ENCODE measurements around the gene CEP350.

The CEP350 gene, protein sequence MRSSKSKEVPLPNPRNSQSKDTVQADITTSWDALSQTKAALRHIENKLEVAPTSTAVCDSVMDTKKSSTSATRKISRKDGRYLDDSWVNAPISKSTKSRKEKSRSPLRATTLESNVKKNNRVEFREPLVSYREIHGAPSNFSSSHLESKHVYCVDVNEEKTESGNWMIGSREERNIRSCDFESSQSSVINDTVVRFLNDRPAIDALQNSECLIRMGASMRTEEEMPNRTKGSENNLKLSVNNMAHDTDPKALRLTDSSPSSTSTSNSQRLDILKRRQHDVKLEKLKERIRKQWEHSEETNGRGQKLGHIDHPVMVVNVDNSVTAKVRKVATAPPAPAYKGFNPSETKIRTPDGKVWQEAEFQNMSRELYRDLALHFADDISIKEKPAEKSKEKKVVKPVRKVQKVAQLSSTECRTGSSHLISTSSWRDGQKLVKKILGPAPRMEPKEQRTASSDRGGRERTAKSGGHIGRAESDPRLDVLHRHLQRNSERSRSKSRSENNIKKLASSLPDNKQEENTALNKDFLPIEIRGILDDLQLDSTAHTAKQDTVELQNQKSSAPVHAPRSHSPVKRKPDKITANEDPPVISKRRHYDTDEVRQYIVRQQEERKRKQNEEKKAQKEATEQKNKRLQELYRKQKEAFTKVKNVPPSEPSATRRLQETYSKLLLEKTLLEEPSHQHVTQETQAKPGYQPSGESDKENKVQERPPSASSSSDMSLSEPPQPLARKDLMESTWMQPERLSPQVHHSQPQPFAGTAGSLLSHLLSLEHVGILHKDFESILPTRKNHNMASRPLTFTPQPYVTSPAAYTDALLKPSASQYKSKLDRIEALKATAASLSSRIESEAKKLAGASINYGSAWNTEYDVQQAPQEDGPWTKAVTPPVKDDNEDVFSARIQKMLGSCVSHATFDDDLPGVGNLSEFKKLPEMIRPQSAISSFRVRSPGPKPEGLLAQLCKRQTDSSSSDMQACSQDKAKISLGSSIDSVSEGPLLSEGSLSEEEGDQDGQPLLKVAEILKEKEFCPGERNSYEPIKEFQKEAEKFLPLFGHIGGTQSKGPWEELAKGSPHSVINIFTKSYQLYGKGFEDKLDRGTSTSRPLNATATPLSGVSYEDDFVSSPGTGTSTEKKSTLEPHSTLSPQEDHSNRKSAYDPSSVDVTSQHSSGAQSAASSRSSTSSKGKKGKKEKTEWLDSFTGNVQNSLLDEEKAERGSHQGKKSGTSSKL (N-terminal part only)

DNA sequence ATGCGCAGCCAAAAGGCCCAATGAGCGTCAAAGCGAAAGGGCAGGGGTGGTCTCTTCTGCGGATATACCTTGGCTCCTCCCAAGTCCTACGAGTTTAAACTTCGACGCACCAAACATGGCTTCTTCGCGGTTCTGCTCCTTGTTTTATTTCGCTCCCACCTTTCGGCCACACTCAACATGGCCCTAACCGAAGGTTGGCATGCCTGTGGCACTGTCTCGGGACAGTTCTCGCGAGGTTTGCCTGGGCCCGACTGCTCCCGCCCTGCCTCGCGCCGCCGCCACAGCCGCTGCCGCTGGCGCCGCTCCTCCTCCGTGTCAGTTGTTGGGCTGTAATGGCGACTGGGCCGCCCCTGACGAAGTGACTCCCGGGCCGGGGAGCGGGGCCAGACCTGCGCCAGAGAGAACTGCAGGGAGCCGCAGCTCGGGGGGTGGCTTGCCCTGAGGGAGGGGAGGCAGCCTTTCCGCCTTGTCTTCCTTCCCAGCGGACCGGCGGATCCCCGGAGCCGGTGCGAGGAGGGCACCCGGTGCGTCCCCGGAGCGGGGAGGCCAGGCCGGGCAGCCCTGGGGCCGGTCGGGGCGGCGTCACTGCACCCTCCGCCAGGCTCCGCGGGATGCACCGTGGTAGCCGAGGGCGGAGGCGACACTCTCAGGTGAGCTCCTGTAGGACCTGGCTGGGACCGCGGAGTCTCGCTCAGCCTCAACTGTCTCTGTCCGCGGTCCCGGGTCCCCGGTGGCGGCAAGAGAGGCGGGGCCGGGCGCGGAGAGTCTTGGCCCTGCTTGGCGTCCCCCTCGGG is at the start of gene CEP350:
Gene CEP350 (plus strand): TSS at position 318 of the 794 bp plus-strand sequence. CDS start 31,372 bp downstream, outside the sequence.
- peak; percentile 97 for DNase-seq (ENCODE audit: low spot score)

DNA sequence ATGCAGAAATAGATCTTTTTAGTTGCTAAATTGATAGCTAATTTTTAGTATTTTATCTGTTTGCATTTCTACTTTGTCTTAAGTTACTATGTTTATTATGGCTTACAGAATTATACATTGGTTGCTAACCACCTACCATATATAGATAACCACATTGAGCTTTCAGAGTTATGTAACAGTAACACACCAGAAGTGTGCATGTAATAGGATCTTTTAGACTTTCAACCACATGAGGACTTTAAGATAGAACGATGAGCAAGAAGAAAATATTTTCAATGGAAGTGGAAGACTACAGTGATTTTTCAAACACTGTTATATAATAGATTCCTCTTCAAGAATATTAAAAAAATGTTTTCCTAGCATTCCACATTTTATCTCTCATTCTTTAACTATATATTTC is 43.7 kb upstream of the CEP350 start:
- no peak for DNase-seq (ENCODE audit: low spot score)

DNA sequence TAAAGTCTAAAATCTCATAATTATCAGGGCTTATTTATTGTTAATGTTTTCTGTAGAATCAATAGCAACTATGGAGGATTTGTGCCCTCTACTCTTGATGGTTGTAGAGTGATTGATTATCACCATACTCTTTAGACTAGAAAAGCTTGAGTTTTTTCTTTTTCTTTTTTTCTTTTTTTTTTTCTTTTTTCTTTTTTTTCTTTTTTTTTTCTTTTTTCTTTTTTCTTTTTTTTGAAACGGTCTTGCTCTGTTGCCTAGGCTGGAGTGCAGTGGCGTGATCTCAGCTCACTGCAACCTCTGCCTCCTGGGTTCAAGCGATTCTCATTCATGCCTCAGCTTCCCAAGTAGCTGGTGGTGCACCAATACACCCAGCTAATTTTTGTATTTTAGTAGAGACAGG is 42.8 kb upstream of the CEP350 start:
- no peak for DNase-seq (ENCODE audit: low spot score)

DNA sequence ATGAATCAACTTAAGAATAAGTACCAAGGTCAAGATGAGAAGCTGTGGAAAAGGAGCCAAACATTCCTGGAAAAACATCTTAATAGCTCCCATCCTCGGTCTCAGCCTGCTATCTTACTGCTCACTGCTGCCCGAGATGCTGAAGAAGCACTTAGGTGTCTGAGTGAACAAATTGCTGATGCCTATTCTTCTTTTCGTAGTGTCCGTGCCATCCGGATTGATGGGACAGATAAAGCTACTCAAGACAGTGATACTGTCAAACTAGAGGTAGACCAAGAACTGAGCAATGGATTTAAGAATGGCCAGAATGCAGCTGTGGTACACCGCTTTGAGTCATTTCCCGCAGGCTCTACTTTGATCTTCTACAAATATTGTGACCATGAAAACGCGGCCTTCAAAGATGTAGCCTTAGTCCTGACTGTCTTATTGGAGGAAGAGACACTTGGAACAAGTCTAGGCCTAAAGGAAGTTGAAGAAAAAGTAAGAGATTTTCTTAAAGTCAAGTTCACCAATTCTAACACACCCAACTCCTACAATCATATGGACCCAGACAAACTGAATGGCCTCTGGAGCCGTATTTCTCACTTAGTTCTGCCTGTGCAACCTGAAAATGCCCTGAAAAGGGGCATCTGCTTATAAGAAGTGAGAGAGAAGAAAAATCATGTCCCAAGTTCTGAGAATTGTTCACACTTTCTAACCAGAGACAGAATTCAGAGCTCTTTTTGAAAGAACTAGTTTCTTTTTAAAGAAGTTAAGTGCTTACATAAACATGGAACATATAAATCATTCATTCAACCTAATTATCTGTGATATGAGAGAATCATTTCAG is 36.8 kb upstream of the CEP350 start:
- no peak for DNase-seq (ENCODE audit: low spot score)

DNA sequence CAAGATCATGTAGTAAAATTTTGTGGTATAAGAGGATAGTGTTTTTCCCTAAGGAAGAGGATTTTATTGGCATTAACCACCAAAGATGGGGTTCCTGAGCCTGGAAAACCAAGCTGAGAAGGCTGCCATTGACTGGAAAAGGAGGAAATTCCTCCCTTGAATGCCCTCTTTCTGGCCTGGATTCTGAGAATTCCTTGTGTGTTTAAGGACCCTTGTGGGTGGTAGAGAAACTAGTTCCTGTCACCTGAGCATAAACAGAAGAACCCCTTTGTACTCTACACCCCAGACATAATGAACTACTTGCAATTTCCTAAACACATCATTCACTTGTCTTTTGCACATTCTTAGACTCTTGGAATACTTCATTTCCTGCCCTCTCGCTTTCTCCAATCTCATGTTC is 33.1 kb upstream of the CEP350 start:
- no peak for DNase-seq (ENCODE audit: low spot score)

DNA sequence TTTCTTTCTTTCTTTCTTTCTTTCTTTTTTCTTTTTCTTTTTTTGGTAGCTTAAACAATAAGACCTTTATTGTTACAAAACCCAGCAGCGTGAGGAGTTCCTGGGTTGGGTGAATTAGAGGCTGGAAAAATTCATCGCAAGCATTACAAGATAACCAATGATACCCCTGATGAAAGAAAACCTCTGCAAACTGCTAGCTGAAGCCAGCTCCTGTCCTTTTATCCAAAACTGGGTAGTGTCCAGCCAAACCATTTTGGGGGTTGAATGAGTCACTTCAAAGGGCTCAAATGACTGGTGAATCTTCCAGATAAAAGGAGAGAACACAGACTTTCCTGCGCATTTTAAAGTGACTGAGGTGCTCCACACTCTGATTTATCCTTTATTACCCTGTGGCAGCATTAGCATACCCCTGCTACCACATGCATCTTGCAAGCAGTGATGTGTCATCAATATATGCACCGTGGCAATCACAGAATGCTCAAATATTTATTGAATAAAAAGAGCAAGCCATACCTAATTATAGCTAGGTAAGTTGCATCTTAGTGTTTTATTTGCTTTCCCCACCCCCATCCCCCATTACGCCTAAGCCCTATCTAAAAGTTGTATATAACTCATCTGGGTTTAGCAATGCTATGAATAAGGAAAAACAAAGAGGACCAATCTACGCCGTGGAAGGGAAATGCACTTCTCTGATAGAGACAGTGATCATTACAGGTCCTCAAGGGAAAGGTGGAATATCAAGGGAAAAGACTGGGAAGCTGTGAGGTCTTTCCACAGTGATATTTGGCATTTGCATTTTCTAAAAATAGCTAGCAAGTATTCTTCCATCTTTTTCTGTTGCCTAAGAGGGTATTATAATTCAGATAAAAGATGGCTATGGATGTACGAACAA is 32.4 kb upstream of the CEP350 start:
- DNase-seq (ENCODE audit: low spot score) = no peak

DNA sequence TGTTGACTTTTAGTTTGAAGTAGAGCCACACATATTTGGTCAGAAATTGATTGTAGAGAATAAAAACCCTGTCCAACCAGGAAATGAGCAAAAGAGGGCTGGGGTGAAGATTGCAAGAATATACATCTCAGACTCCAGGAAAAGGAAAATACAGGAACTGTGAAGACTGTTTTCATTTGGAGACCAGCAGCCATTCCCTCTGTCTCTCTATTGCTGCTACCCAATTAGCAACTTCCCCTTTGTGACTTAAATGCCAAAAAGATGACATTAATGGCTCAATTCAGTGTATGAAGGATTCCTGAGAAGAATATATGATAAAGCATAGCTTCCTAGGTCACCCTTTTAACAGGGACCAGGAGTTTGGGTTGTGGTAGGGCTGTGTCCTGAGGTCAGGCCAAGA is 31.6 kb upstream of the CEP350 start:
- DNase-seq (ENCODE audit: low spot score) = no peak

DNA sequence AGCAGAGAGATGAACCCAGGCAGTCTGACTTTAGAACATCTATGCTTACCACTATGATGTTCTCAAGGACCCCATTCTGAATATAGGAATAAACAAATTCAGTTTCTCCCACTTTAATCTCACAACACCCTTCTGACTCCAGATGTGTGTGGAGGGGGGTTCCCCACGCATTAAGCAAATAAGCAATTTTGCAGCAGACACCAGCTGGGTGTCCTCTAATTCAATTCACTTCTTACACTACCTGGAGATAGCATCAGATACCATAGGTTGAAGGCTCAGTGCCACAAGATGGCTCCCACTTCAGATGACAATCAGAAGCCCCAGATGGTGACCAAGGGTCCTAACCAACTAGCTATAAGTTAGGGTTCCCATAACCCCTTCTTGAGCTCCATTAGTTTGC is 30.3 kb upstream of the CEP350 start:
- DNase-seq (ENCODE audit: low spot score) = no peak

DNA sequence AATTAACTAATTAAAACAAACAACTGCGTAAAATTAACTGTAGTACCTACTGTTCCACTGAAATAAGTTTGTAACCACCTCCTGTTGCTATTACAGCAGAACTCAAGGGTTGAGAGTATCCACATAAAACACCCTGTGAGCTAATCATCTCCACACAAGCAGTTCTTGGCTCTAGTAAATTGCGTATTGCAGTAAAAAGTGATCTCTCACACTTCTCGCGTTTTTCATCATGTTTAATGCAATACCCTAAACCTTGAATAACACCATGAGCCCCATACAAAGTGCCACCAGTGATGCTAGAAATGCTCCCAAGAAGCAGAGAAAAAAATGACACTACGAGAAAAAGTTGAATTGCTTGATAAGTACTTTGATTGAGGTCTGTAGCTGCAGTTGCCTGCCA is 29.3 kb upstream of the CEP350 start:
- no peak for DNase-seq (ENCODE audit: low spot score)

DNA sequence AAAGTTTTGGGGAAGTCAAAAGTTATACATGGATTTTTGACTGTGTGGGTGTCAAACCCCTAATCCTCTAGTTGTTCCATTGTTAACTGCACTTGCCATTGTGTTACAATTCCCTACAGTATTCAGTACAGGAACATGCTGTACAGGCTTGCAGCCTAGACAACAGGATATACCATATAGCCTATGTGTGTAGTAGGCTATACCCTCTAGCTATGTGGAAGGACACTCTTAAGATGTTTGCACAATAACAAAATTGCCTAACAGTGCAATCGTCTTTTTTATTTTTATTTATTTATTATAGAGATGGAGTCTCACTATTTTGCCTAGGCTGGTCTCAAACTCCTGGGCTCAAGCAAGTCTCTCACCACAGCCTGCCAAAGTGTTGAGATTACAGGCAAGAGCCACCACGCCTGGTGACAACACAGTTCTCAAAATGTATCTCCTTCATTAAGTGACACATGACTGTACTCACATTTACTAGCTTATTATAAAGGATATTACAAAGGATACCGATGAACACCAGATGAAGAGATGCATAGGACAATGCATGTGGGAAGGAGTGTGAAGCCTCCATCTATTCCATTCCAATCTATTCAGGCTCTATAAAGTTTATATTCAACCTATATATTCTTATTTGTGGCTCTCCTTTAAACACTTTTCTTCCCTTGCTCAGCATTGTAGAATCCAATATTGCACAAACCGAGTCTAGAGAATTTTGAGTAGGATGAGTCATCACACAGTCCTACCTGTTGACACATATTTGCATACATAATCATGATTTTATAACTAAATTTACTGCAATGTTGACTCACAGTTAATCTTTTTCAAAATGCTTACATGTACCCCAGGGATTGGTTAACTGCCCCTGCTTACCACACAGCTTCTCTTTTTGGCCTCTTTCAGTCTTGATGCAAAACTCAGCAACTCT is 28.4 kb upstream of the CEP350 start:
- no peak for DNase-seq (ENCODE audit: low spot score)

DNA sequence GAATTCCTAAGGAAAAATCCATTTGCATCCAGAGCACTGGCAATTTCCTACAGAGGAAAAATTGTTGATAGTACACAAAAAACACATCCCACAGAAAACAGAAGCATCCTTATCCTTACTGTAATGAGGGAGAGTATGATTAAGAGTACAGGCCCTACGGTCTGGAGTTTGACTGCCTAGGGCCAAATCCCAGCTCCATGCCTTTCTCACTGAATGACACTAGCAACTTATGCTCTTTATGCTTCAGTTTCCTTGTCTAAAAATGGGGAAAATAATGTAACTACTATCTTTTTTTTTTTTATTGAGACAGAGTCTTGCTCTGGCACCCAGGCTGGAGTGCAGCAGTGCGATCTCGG is 27.8 kb upstream of the CEP350 start:
- no peak for DNase-seq (ENCODE audit: low spot score)

DNA sequence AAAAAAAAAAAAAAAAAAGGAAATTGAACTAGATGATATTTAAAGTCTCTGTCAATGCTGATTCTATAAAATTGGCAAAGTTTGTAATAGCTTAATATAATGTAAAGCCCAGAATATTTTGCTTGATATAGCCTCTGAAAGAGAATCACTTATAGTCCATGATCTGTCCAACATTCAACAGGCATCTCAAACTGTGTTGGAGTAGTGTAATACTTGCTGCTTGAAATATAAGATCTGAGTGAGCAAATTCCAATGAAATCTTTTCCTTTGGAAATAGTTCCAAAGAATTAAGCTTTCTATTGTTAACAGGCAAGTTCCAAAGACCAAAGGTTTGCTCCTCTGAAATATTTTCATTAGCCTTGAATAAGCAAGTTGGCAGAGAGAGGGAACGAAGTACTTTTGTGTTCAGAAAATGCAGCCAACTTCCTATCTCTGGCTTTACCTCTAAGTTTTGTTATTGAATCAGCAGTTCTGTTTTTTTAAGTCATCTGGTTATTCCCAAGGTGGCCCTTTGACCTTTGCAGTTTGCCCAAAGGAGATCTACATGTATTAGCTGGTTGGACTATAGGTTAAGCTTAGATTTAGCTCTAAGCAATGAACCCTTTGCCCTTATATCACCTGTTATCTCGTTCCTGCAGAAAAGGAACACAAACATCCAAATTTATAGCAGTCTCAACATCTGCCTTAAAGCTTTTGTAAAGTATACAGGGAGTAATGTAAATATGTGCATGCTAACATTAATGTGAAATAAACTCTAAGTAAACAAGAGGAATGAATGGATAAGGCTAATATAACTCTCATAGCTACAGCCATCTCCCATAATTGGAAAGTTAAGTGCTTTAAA is 24.4 kb upstream of the CEP350 start:
- no peak for DNase-seq (ENCODE audit: low spot score)

DNA sequence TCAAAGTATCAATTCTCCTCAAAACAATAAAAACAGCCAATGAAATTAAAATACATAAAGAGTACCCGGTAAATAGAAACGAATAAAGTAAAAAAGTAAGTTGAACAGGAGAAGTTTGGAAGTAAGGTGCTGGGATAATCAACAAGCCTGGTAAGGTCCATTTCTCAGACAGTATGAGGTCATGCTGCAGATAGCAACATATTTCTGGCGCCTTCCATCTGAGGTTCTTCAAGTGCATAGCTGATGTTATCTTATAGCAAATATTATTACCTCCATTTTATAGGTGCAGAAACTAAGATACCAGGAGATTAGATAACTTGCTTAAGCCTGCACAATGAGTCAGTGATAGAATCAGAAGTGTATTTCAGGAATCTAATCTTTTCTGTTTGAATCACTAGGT is 23.7 kb upstream of the CEP350 start:
- no peak for DNase-seq (ENCODE audit: low spot score)

DNA sequence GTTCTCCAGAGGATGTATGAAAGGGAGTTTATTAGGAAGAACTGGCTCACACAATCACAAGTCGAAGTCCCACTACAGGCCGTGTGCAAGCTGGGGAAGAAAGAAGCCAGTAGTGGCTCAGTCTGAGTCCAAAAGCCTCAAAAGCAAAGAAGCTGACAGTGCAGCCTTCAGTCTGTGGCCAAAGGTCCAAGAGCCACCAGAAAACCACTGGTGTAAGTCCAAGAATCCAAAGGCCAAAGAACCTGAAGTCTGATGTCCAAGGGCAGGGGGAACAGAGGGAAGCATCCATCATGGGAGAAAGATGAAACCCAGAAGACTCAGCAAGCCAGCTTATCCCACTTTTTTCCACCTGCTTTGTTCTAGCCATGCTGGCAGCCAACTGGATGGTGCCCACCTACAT is 21.4 kb upstream of the CEP350 start:
- no peak for DNase-seq (ENCODE audit: low spot score)

DNA sequence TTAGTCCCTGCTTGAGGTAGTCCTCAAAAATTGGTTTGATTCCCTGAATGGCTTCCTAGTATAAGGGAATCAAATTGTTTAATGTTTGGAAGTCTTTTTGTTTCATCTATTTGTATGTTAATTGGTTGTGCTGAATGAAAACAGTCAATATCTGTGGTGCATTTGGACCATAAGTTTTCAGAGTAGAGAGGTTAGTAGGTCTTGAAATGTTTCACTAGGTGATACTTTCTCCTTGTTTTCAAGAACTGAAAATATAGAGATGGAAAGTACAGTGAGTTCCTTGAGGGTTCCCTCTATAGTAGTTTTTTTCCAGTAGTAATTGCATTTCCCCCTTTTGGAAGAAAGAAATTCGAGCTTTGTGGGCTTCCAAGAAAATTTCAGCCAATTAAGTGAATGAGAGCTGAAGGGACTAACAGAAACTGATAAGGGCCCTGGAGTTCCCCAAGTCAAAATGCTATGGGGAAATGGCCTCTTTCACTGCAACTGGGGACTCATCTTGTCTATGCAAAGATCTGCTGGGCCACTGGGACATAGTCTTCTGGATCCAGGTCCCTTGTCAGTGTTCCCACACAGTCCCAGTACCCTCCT is 18.6 kb upstream of the CEP350 start:
- no peak for DNase-seq (ENCODE audit: low spot score)

DNA sequence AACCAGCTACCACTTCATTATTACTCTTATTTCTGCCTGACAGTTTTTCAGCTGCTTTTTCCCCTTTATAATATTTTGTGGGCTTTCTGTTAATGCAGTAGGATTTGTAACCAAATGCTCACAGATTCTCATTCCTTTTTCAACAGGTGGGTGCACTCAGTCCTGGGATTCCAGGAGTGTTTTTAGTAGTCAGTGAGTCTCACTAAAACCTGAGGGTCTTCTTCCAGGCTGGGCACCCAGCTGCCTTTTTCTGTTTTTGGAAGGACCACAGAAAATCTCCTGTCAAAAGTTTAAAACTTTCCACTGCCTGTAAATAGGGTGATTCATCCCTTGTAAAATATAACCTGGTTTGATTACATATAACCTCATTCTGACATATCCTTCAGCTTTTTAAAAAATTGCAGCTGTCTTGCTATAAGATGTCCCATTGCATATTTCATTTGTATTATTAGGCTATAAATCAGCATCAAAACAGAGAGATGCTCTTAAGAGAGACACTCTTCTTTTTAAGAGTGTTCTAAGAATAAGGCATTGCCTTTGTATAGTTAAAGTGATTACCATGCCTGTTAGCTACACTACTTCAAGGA is 16.8 kb upstream of the CEP350 start:
- no peak for DNase-seq (ENCODE audit: low spot score)

DNA sequence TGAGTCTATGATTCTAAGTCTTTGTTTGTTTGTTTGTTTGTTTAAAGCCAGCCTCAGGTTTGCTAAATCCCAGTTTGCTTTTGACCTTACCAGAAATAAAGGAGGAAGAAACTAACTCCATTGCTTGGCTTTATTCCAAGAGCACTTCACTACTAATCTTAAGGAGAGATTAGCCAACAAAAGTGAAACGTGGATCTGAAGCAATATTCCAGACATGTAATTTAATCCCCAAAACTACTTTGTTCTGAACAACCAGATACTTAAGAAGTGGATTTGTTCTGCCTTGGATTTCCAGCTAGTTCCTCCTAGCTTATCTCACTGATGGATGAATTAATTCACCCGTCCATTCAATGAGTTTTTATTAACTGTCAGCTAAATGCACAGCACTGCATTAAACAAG is 15.9 kb upstream of the CEP350 start:
- DNase-seq (ENCODE audit: low spot score) = no peak
